ENCODE results near the gene BCL7A. TPM values are rescaled to one million over a fixed set of nuclear protein-coding genes. Genes with fewer than 3 reads are reported as not detected.

BCL7A gene
- polyA plus RNA-seq, 1 of the 3 experiments (the other 2 are of a cell fraction): 34.0 TPM

- TF ChIP-seq REST (IDR thresholded peaks at IDR 0.05; ENCODE audit: low read depth, low read length): no peak
- TF ChIP-seq SMC3 (IDR thresholded peaks at IDR 0.05; ENCODE audit: low read depth, low read length): no peak
- no peak for TF ChIP-seq PBX3 (IDR thresholded peaks at IDR 0.05)
- TF ChIP-seq POLR2AphosphoS5 (IDR thresholded peaks at IDR 0.05; ENCODE audit: low read depth, low read length): no peak
- TF ChIP-seq SIN3A (IDR thresholded peaks at IDR 0.05; ENCODE audit: borderline replicate concordance, low read depth, low read length): no peak
- no peak for TF ChIP-seq ZBTB33 (IDR thresholded peaks at IDR 0.05; ENCODE audit: borderline replicate concordance, low read depth)
- TF ChIP-seq CHD2 (IDR thresholded peaks at IDR 0.05; ENCODE audit: low read length, partially characterized antibody): no peak
- no peak for TF ChIP-seq YY1 (IDR thresholded peaks at IDR 0.05; ENCODE audit: low read depth)
Observed at GRCh38 chr12:122004633-122005071, 17.0 kb upstream of the BCL7A start (continued).

GRCh38 chr12:122005252-122005776, 16.4 kb upstream of the BCL7A start:
- no peak for DNase-seq
- H3K27me3 ChIP-seq (ENCODE audit: insufficient read depth): no peaks in the 10 kb centered on the region
- H3K36me3 ChIP-seq (replicated peaks in 1 of 2; ENCODE audit: control insufficient read depth in 1 of 2, insufficient read depth in 2 of 2, low read length in 1 of 2): peaks cover 0 to 3% of the 10 kb centered on the region in 2 experiments
- no peak overlapping the region for H2AFZ ChIP-seq (ENCODE audit: low read depth)
- H4K20me1 ChIP-seq (ENCODE audit: insufficient read depth): no peaks in the 10 kb centered on the region
- no peaks in the 10 kb centered on the region for H3K79me2 ChIP-seq (ENCODE audit: insufficient read depth)
- H3K9me2 ChIP-seq: no peaks in the 10 kb centered on the region
- no peaks in the 10 kb centered on the region for H3K4me1 ChIP-seq (ENCODE audit: control insufficient read depth in 1 of 2, insufficient read depth in 2 of 2, low read depth in 1 of 2, low read length in 1 of 2)
- CTCF ChIA-PET: interaction anchor here (1.3 kb wide), 1 partner anchor 211 kb away, joined by 4 read pairs; no protein-coding TSS in a partner anchor
- H3F3A ChIP-seq (replicated peaks; ENCODE audit: insufficient read depth): no peaks in the 10 kb centered on the region
- H3K9ac ChIP-seq: no peak overlapping the region
- 88% methylated on average over 11 of the region's 11 CpGs for WGBS (ENCODE audit: low lambda C conversion rate)
- no peak overlapping the region for H3K4me3 ChIP-seq (ENCODE audit: low read depth in 2 of 2, low read length in 1 of 2)
- no peak overlapping the region for H3K27ac ChIP-seq (ENCODE audit: low read depth in 2 of 2, low read length in 1 of 2)
- H3K9me3 ChIP-seq: no peaks in the 10 kb centered on the region
- H3K4me2 ChIP-seq: no peak overlapping the region
- POLR2A ChIA-PET: no interaction called here
- TF ChIP-seq EP300 (IDR thresholded peaks at IDR 0.05; ENCODE audit: borderline replicate concordance in 1 of 2, low read depth in 1 of 2, low read length in 1 of 2): no peak
- no peak for TF ChIP-seq NRF1 (IDR thresholded peaks at IDR 0.05; ENCODE audit: low read depth, low read length)
- TF ChIP-seq REST (IDR thresholded peaks at IDR 0.05; ENCODE audit: low read depth, low read length): no peak
- TF ChIP-seq FOSL2 (IDR thresholded peaks at IDR 0.05; ENCODE audit: borderline replicate concordance, low read depth): no peak
- TF ChIP-seq FOXM1 (IDR thresholded peaks at IDR 0.05; ENCODE audit: low read depth): no peak
- TF ChIP-seq CHD2 (IDR thresholded peaks at IDR 0.05; ENCODE audit: low read length, partially characterized antibody): no peak
- no peak for TF ChIP-seq GABPA (IDR thresholded peaks at IDR 0.05; ENCODE audit: low read depth)
- no peak for TF ChIP-seq GATA2 (CRISPR knock-in tag; IDR thresholded peaks at IDR 0.05)
- TF ChIP-seq MAX (IDR thresholded peaks at IDR 0.05; ENCODE audit: low read depth): no peak
- TF ChIP-seq RCOR1 (IDR thresholded peaks at IDR 0.05; ENCODE audit: low read length): no peak
- TF ChIP-seq TAF1 (IDR thresholded peaks at IDR 0.05; ENCODE audit: borderline replicate concordance, low read depth, low read length): no peak
- TF ChIP-seq YY1 (IDR thresholded peaks at IDR 0.05; ENCODE audit: low read depth): no peak
- no peak for TF ChIP-seq FOXJ3 (CRISPR knock-in tag; IDR thresholded peaks at IDR 0.05)
- TF ChIP-seq USF2 (IDR thresholded peaks at IDR 0.05; ENCODE audit: borderline replicate concordance, low read depth, low read length): no peak
